Measurements from ENCODE around the gene CDKN2A. TPM values are rescaled to one million over a fixed set of nuclear protein-coding genes. Genes with fewer than 3 reads are reported as not detected.

Gene CDKN2A
- total RNA-seq, 1 experiment from 2014 or later: 0.57 TPM

DNA sequence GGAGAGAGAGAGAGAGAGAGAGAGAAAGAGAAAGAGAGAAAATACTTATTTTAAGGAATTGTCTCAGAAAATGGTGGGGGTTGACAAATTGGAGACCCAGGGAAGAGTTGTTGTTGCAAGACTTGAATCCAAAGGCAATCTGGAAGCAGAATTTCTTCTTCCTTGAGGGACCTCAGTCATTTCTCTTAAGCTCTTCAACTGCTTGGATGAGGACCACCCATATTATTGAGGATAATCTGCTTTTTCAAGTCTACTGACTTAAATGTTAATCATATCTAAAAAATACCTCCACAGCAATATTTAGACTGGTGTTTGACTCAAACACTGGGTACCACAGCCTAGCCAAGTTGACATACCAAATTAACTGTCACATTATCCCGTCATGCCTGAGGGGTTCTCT is 3.3 kb upstream of the CDKN2A start:
- TF ChIP-seq, protein P1, sequence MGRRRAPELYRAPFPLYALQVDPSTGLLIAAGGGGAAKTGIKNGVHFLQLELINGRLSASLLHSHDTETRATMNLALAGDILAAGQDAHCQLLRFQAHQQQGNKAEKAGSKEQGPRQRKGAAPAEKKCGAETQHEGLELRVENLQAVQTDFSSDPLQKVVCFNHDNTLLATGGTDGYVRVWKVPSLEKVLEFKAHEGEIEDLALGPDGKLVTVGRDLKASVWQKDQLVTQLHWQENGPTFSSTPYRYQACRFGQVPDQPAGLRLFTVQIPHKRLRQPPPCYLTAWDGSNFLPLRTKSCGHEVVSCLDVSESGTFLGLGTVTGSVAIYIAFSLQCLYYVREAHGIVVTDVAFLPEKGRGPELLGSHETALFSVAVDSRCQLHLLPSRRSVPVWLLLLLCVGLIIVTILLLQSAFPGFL (CRISPR knock-in tag; IDR thresholded peaks at IDR 0.05; ENCODE audit: borderline replicate concordance): no peak
- TF ChIP-seq SMAD4 (CRISPR knock-in tag; IDR thresholded peaks at IDR 0.05): no peak
- TF ChIP-seq TP53 (CRISPR knock-in tag; IDR thresholded peaks at IDR 0.05): no peak
- no peak for TF ChIP-seq CREM (CRISPR knock-in tag; IDR thresholded peaks at IDR 0.05)
- no peak for TF ChIP-seq GABPB1 (CRISPR knock-in tag; IDR thresholded peaks at IDR 0.05)
- no peak for TF ChIP-seq IRF2 (CRISPR knock-in tag; IDR thresholded peaks at IDR 0.05; ENCODE audit: borderline replicate concordance, low read depth)
- TF ChIP-seq SMAD3 (CRISPR knock-in tag; IDR thresholded peaks at IDR 0.05; ENCODE audit: borderline replicate concordance): no peak
- no peak for TF ChIP-seq TCF7 (CRISPR knock-in tag; IDR thresholded peaks at IDR 0.05; ENCODE audit: low read depth)
- no peak for TF ChIP-seq CREB1 (CRISPR knock-in tag; IDR thresholded peaks at IDR 0.05)
- TF ChIP-seq ETV6 (CRISPR knock-in tag; IDR thresholded peaks at IDR 0.05): no peak
- TF ChIP-seq, protein P2, sequence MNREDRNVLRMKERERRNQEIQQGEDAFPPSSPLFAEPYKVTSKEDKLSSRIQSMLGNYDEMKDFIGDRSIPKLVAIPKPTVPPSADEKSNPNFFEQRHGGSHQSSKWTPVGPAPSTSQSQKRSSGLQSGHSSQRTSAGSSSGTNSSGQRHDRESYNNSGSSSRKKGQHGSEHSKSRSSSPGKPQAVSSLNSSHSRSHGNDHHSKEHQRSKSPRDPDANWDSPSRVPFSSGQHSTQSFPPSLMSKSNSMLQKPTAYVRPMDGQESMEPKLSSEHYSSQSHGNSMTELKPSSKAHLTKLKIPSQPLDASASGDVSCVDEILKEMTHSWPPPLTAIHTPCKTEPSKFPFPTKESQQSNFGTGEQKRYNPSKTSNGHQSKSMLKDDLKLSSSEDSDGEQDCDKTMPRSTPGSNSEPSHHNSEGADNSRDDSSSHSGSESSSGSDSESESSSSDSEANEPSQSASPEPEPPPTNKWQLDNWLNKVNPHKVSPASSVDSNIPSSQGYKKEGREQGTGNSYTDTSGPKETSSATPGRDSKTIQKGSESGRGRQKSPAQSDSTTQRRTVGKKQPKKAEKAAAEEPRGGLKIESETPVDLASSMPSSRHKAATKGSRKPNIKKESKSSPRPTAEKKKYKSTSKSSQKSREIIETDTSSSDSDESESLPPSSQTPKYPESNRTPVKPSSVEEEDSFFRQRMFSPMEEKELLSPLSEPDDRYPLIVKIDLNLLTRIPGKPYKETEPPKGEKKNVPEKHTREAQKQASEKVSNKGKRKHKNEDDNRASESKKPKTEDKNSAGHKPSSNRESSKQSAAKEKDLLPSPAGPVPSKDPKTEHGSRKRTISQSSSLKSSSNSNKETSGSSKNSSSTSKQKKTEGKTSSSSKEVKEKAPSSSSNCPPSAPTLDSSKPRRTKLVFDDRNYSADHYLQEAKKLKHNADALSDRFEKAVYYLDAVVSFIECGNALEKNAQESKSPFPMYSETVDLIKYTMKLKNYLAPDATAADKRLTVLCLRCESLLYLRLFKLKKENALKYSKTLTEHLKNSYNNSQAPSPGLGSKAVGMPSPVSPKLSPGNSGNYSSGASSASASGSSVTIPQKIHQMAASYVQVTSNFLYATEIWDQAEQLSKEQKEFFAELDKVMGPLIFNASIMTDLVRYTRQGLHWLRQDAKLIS (CRISPR knock-in tag; IDR thresholded peaks at IDR 0.05; ENCODE audit: borderline replicate concordance): no peak
- TF ChIP-seq NFATC4 (CRISPR knock-in tag; IDR thresholded peaks at IDR 0.05): no peak
- TF ChIP-seq, protein P3, sequence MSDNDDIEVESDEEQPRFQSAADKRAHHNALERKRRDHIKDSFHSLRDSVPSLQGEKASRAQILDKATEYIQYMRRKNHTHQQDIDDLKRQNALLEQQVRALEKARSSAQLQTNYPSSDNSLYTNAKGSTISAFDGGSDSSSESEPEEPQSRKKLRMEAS (CRISPR knock-in tag; IDR thresholded peaks at IDR 0.05): no peak
- no peak for TF ChIP-seq ZNF671 (CRISPR knock-in tag; IDR thresholded peaks at IDR 0.05)
- no peak for TF ChIP-seq ZNF232 (CRISPR knock-in tag; IDR thresholded peaks at IDR 0.05)
- TF ChIP-seq, protein P4, sequence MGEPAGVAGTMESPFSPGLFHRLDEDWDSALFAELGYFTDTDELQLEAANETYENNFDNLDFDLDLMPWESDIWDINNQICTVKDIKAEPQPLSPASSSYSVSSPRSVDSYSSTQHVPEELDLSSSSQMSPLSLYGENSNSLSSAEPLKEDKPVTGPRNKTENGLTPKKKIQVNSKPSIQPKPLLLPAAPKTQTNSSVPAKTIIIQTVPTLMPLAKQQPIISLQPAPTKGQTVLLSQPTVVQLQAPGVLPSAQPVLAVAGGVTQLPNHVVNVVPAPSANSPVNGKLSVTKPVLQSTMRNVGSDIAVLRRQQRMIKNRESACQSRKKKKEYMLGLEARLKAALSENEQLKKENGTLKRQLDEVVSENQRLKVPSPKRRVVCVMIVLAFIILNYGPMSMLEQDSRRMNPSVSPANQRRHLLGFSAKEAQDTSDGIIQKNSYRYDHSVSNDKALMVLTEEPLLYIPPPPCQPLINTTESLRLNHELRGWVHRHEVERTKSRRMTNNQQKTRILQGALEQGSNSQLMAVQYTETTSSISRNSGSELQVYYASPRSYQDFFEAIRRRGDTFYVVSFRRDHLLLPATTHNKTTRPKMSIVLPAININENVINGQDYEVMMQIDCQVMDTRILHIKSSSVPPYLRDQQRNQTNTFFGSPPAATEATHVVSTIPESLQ (CRISPR knock-in tag; IDR thresholded peaks at IDR 0.05): no peak
- no peak for TF ChIP-seq ZNF121 (CRISPR knock-in tag; IDR thresholded peaks at IDR 0.05)
- TF ChIP-seq TEAD4 (CRISPR knock-in tag; IDR thresholded peaks at IDR 0.05): no peak
- Mint-ChIP-seq H3K36me3 (no peaks in the 10 kb centered on the region), H3K9me3 (no peaks in the 10 kb centered on the region), H3K4me3 (no peak overlapping the region), H3K27me3 (ENCODE audit: low read depth) (peaks cover 93% of the 10 kb centered on the region), H3K4me1 (peaks cover 36% of the 10 kb centered on the region), H3K27ac (no peak overlapping the region)
- DNase-seq (ENCODE audit: low spot score) (no peak), ATAC-seq (no peak)
- POLR2A ChIA-PET: no interaction called here
- CTCF ChIA-PET: interaction anchor here (0.7 to 4.2 kb wide), 4 partner anchors 11 to 43 kb away, joined by 3 to 19 read pairs (median 6); partner anchors contain the start of gene CDKN2B

DNA sequence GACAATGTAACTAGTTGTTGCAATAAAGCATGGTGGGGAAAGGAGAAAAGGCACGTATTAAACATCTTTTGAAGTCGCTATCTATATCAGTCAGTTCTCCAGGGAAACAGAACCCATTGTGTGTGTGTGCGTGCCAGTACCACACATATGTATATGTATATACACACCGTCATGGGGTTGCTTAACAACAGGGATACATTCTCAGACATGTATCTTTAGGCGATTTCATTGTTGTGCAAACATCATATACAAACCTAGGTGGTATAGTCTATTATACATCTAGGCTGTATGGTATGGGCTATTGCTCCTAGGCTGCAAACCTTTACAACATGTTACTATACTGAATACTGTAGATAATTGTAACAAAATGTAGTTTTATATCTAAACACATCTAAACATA is 2.7 kb upstream of the CDKN2A start:
- Mint-ChIP-seq H3K27me3 (ENCODE audit: low read depth) (peaks cover 93% of the 10 kb centered on the region), H3K9me3 (no peaks in the 10 kb centered on the region), H3K27ac (no peak overlapping the region), H3K4me3 (peak overlapping the region; percentile 63), H3K4me1 (peaks cover 36% of the 10 kb centered on the region), H3K36me3 (no peaks in the 10 kb centered on the region)
- POLR2A ChIA-PET: no interaction called here
- ATAC-seq (no peak), DNase-seq (ENCODE audit: low spot score) (no peak)
- CTCF ChIA-PET: interaction anchor here (0.7 to 4.3 kb wide), 7 partner anchors 10 to 28 kb away, joined by 3 to 42 read pairs (median 5); partner anchors contain the start of gene CDKN2B
- TF ChIP-seq FOXJ3 (CRISPR knock-in tag; IDR thresholded peaks at IDR 0.05; ENCODE audit: borderline replicate concordance): no peak
- TF ChIP-seq, protein P5, sequence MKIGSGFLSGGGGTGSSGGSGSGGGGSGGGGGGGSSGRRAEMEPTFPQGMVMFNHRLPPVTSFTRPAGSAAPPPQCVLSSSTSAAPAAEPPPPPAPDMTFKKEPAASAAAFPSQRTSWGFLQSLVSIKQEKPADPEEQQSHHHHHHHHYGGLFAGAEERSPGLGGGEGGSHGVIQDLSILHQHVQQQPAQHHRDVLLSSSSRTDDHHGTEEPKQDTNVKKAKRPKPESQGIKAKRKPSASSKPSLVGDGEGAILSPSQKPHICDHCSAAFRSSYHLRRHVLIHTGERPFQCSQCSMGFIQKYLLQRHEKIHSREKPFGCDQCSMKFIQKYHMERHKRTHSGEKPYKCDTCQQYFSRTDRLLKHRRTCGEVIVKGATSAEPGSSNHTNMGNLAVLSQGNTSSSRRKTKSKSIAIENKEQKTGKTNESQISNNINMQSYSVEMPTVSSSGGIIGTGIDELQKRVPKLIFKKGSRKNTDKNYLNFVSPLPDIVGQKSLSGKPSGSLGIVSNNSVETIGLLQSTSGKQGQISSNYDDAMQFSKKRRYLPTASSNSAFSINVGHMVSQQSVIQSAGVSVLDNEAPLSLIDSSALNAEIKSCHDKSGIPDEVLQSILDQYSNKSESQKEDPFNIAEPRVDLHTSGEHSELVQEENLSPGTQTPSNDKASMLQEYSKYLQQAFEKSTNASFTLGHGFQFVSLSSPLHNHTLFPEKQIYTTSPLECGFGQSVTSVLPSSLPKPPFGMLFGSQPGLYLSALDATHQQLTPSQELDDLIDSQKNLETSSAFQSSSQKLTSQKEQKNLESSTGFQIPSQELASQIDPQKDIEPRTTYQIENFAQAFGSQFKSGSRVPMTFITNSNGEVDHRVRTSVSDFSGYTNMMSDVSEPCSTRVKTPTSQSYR (CRISPR knock-in tag; IDR thresholded peaks at IDR 0.05): no peak
- TF ChIP-seq ZNF671 (CRISPR knock-in tag; IDR thresholded peaks at IDR 0.05): no peak
- TF ChIP-seq, protein P6, sequence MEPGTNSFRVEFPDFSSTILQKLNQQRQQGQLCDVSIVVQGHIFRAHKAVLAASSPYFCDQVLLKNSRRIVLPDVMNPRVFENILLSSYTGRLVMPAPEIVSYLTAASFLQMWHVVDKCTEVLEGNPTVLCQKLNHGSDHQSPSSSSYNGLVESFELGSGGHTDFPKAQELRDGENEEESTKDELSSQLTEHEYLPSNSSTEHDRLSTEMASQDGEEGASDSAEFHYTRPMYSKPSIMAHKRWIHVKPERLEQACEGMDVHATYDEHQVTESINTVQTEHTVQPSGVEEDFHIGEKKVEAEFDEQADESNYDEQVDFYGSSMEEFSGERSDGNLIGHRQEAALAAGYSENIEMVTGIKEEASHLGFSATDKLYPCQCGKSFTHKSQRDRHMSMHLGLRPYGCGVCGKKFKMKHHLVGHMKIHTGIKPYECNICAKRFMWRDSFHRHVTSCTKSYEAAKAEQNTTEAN (CRISPR knock-in tag; IDR thresholded peaks at IDR 0.05): no peak
- TF ChIP-seq, protein P7, sequence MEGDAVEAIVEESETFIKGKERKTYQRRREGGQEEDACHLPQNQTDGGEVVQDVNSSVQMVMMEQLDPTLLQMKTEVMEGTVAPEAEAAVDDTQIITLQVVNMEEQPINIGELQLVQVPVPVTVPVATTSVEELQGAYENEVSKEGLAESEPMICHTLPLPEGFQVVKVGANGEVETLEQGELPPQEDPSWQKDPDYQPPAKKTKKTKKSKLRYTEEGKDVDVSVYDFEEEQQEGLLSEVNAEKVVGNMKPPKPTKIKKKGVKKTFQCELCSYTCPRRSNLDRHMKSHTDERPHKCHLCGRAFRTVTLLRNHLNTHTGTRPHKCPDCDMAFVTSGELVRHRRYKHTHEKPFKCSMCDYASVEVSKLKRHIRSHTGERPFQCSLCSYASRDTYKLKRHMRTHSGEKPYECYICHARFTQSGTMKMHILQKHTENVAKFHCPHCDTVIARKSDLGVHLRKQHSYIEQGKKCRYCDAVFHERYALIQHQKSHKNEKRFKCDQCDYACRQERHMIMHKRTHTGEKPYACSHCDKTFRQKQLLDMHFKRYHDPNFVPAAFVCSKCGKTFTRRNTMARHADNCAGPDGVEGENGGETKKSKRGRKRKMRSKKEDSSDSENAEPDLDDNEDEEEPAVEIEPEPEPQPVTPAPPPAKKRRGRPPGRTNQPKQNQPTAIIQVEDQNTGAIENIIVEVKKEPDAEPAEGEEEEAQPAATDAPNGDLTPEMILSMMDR (IDR thresholded peaks at IDR 0.05): no peak
- no peak for TF ChIP-seq KAT7 (CRISPR knock-in tag; IDR thresholded peaks at IDR 0.05; ENCODE audit: borderline replicate concordance)
- TF ChIP-seq OVOL2 (CRISPR knock-in tag; IDR thresholded peaks at IDR 0.05; ENCODE audit: borderline replicate concordance): no peak

Measured in WTC11 (cell line).